Epithelial cell of alveolus of lung (primary cell): ENCODE data around the gene KRT77. TPM values are rescaled to one million over a fixed set of nuclear protein-coding genes. Genes with fewer than 3 reads are reported as not detected.

Experiments used
- total RNA-seq: library from RNA; depleted of rRNA; stranded (reverse); fragments of >200 nt; gene quantifications from 2 replicates; pipeline ENCODE4 v1.2.1, GENCODE V29; 2015

KRT77 gene
- not detected in 2 replicates for total RNA-seq

DNA sequence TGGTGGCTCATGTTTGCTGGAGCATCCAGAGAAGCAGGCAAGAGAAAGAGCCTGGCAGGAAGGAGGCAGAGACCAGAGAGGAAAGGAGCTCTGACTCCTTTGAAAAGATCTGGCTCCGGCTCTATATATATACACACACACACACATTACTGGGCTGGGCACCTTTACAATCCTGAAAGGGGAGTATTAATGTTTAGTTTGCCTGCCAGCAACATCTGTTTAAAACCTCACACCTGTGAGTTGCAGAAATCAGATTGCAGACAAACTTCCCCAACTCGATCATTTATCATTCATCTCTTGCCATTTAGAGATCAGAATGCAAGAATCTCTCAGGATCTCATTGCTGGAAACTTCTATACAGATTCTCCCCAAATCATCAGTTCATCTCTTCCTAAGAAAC, at the start of gene KRT77:
Gene KRT77 (minus strand): TSS at position 101 of the 400 bp plus-strand sequence. CDS start 90 bp downstream, at position 11.

DNA sequence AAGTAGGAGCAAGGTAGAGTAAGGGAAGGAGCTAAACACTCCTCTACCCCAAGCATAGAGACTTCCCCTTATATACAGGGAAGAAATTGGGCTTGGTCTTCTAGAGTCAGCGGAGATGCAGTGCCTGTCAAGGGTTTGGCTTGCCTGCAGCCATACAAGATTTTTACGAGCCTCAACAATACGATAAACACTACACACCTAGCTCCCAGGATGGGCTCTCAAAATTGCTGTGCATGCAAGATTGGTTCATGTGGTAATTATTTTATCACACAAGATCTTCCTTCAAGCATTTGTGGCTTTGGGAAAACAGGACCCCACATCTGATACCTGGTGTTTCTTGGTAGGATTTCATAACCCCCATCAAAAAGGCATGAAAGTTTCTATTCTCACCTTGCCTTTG, 23.0 kb downstream of the KRT77 start, which contains the start of gene KRT1:
Gene KRT1 (minus strand): TSS at position 45 of the 400 bp plus-strand sequence. CDS start 59 bp downstream, outside the sequence.

GRCh38 chr12:52651726-52652261, 51.5 kb downstream of the KRT77 start, which contains the start of gene KRT2:
Gene KRT2, minus strand, starts transcription at chr12:52652211. Its CDS starts 69 bp downstream, at chr12:52652142.

Other genes with a start within 250 kb of the KRT77 start
- gene KRT6C, start 229.7 kb downstream of the KRT77 start, total RNA-seq = not detected in 2 replicates
- 3.2 and 20.6 TPM in 2 replicates for gene KRT6A, start 210.3 kb downstream of the KRT77 start, total RNA-seq
- 2.0 and 4.1 TPM in 2 replicates for gene KRT5, start 183.1 kb downstream of the KRT77 start, total RNA-seq
- not detected in 2 replicates for gene KRT71, start 150.4 kb downstream of the KRT77 start, total RNA-seq
- not detected in 2 replicates for gene KRT74, start 129.7 kb downstream of the KRT77 start, total RNA-seq
- not detected in 2 replicates for gene KRT72, start 102.1 kb downstream of the KRT77 start, total RNA-seq
- not detected in 2 replicates for gene KRT73, start 85.0 kb downstream of the KRT77 start, total RNA-seq
- not detected in 2 replicates for gene KRT2, start 51.3 kb downstream of the KRT77 start, total RNA-seq
- not detected in 2 replicates for gene KRT1, start 23.1 kb downstream of the KRT77 start, total RNA-seq
- not detected in 2 replicates for gene KRT76, start 73.8 kb upstream of the KRT77 start, total RNA-seq
- gene KRT3, start 92.6 kb upstream of the KRT77 start, total RNA-seq = not detected in 2 replicates
- gene KRT4, start 110.6 kb upstream of the KRT77 start, total RNA-seq = not detected in 2 replicates
- gene KRT79, start 130.8 kb upstream of the KRT77 start, total RNA-seq = not detected in 2 replicates
- gene KRT78, start 145.5 kb upstream of the KRT77 start, total RNA-seq = not detected in 2 replicates
- 32.7 and 229 TPM in 2 replicates for gene KRT8, start 201.6 kb upstream of the KRT77 start, total RNA-seq
- 40.2 and 303 TPM in 2 replicates for gene KRT18, start 245.6 kb upstream of the KRT77 start, total RNA-seq